Prostate gland (tissue), 2 donors: ENCODE data around the gene THAP10.

Source experiments
- POLR2A ChIP-seq: fragments of 450-650 bp; IDR thresholded peaks from one replicate; pipeline ENCODE4 v1.6.1; 2016; ENCODE audit warnings: antibody characterized with exemption, mild to moderate bottlenecking
- TF ChIP-seq, protein P1 (sequence below), 4 experiments: fragments of 200-600 bp in 2 of 4; fragments of 450-650 bp in 2 of 4; sonication (generic) in 2 of 4; IDR thresholded peaks; 1 replicate in 3 of 4; 2 replicates in 1 of 4; pipeline ENCODE4 v1.5.1; 2016 to 2019; ENCODE audit warnings: antibody characterized with exemption in 4 of 4, mild to moderate bottlenecking in 2 of 4, moderate library complexity in 2 of 4

DNA sequence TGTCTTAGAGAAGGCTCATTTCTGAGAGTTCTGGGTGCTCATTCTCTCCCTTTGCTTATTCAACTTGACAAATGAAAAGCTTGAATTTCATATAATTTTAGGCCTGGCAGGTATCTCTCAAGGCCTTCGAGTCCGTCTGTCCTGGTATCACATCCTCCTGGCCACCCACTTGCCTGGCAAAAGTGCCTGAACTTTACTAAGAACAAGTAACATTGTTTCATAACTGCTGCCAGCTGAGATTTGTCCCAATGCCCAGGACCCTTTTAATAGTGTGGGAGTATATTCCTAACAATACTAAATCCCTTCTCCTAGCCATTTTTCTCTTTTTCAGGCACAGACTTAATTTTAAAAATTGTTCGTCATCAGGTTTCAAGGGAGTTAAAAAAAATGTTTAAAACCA is 56.4 kb downstream of the THAP10 start:
- TF ChIP-seq, protein P1, sequence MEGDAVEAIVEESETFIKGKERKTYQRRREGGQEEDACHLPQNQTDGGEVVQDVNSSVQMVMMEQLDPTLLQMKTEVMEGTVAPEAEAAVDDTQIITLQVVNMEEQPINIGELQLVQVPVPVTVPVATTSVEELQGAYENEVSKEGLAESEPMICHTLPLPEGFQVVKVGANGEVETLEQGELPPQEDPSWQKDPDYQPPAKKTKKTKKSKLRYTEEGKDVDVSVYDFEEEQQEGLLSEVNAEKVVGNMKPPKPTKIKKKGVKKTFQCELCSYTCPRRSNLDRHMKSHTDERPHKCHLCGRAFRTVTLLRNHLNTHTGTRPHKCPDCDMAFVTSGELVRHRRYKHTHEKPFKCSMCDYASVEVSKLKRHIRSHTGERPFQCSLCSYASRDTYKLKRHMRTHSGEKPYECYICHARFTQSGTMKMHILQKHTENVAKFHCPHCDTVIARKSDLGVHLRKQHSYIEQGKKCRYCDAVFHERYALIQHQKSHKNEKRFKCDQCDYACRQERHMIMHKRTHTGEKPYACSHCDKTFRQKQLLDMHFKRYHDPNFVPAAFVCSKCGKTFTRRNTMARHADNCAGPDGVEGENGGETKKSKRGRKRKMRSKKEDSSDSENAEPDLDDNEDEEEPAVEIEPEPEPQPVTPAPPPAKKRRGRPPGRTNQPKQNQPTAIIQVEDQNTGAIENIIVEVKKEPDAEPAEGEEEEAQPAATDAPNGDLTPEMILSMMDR (IDR thresholded peaks at IDR 0.05): no peak
- no peak for TF ChIP-seq POLR2A
